SK-N-MC (cell line): ENCODE measurements around the gene GRM7.

Source experiments
- DNase-seq: peaks from one replicate; pipeline ENCODE4 v3.0.0-alpha.2; 2011; ENCODE audit warnings: low read depth, low spot score
- H3K27ac ChIP-seq: fragments of 200-600 bp; sonication (generic); 2 replicates; pipeline ENCODE4 v1.5.1; 2016; ENCODE audit warnings: mixed run types
- H3K36me3 ChIP-seq: fragments of 200-600 bp; sonication (generic); 2 replicates; pipeline ENCODE4 v1.6.1; 2017; ENCODE audit warnings: antibody characterized with exemption, low read length, mixed read lengths; ENCODE audit not compliant: insufficient read depth
- H3K4me3 ChIP-seq: fragments of 200-600 bp; sonication (generic); 2 replicates; pipeline ENCODE4 v1.5.1; 2016
- H3K9ac ChIP-seq: fragments of 200-600 bp; sonication (generic); 2 replicates; pipeline ENCODE4 v1.8.0; 2017; ENCODE audit warnings: mixed run types, mixed read lengths; ENCODE audit not compliant: insufficient read length
- H3K9me3 ChIP-seq: fragments of 200-600 bp; sonication (generic); 2 replicates; pipeline ENCODE4 v1.6.1; 2017; ENCODE audit warnings: low read depth, mild to moderate bottlenecking, antibody characterized with exemption, low read length, moderate library complexity, mixed read lengths
- EZH2 ChIP-seq: fragments of 200-600 bp; sonication (generic); IDR thresholded peaks from one replicate; pipeline ENCODE4 v1.6.1; 2017; ENCODE audit warnings: antibody characterized with exemption
- FOXP2 ChIP-seq: optimal IDR thresholded peaks from 2 replicates; pipeline ENCODE3; 2011; ENCODE audit warnings: mild to moderate bottlenecking, moderate library complexity; ENCODE audit not compliant: insufficient read depth; ENCODE audit errors: extremely low read length, control extremely low read depth
- POLR2AphosphoS5 ChIP-seq: IDR thresholded peaks from 2 replicates; pipeline ENCODE4 v1.6.1; 2012; ENCODE audit warnings: mild to moderate bottlenecking, low read depth, low read length, borderline replicate concordance

Gene GRM7

GRCh38 chr3:7332696-7333095, 471.8 kb downstream of the GRM7 start:
- H3K4me3 ChIP-seq: no peak overlapping the region
- DNase-seq: no peak
- H3K36me3 ChIP-seq: no peaks in the 10 kb centered on the region
- no peaks in the 10 kb centered on the region for H3K9me3 ChIP-seq
- TF ChIP-seq FOXP2 (no peak), POLR2AphosphoS5 (no peak), EZH2 (no peak)
- H3K9ac ChIP-seq: no peak overlapping the region
- H3K27ac ChIP-seq: no peak overlapping the region

- H3K9ac ChIP-seq: no peak overlapping the region
Measured at GRCh38 chr3:7333125-7333524, 472.2 kb downstream of the GRM7 start.

GRCh38 chr3:7340795-7341194, 479.9 kb downstream of the GRM7 start:
- Histone ChIP-seq H3K27ac (no peak overlapping the region), H3K9ac (no peak overlapping the region), H3K4me3 (no peak overlapping the region), H3K36me3 (no peaks in the 10 kb centered on the region), H3K9me3 (no peaks in the 10 kb centered on the region)
- TF ChIP-seq EZH2 (no peak), FOXP2 (no peak), POLR2AphosphoS5 (no peak)
- no peak for DNase-seq

More at GRCh38 chr3:7333125-7333524, 472.2 kb downstream of the GRM7 start:
- no peak overlapping the region for H3K27ac ChIP-seq
- TF ChIP-seq EZH2: no peak
- TF ChIP-seq POLR2AphosphoS5: no peak
- no peak for TF ChIP-seq FOXP2
- DNase-seq: no peak
- H3K4me3 ChIP-seq: no peak overlapping the region
- H3K36me3 ChIP-seq: no peaks in the 10 kb centered on the region
- no peaks in the 10 kb centered on the region for H3K9me3 ChIP-seq

- DNase-seq: no peak
- Histone ChIP-seq H3K27ac (no peak overlapping the region), H3K4me3 (no peak overlapping the region), H3K9ac (no peak overlapping the region), H3K36me3 (no peaks in the 10 kb centered on the region), H3K9me3 (no peaks in the 10 kb centered on the region)
- no peak for TF ChIP-seq EZH2
- no peak for TF ChIP-seq POLR2AphosphoS5
- TF ChIP-seq FOXP2: no peak
Measured at GRCh38 chr3:7346364-7346763, 485.4 kb downstream of the GRM7 start.

- no peak overlapping the region for H3K9ac ChIP-seq
- no peaks in the 10 kb centered on the region for H3K36me3 ChIP-seq
- TF ChIP-seq EZH2 (no peak), POLR2AphosphoS5 (no peak), FOXP2 (no peak)
- no peak overlapping the region for H3K4me3 ChIP-seq
- H3K27ac ChIP-seq: no peak overlapping the region
- DNase-seq: no peak
- H3K9me3 ChIP-seq: no peaks in the 10 kb centered on the region
Measured at GRCh38 chr3:7357101-7357500, 496.2 kb downstream of the GRM7 start.

GRCh38 chr3:7367968-7368367, 507.1 kb downstream of the GRM7 start:
- Histone ChIP-seq H3K9me3 (no peaks in the 10 kb centered on the region), H3K9ac (no peak overlapping the region), H3K27ac (no peak overlapping the region), H3K36me3 (no peaks in the 10 kb centered on the region), H3K4me3 (no peak overlapping the region)
- TF ChIP-seq FOXP2 (no peak), POLR2AphosphoS5 (no peak), EZH2 (no peak)
- DNase-seq: no peak

- TF ChIP-seq FOXP2 (no peak), EZH2 (no peak), POLR2AphosphoS5 (no peak)
- H3K4me3 ChIP-seq: no peak overlapping the region
- H3K9ac ChIP-seq: no peak overlapping the region
- H3K36me3 ChIP-seq: no peaks in the 10 kb centered on the region
- no peaks in the 10 kb centered on the region for H3K9me3 ChIP-seq
- H3K27ac ChIP-seq: no peak overlapping the region
- no peak for DNase-seq
Measured at GRCh38 chr3:7368597-7368996, 507.7 kb downstream of the GRM7 start.

GRCh38 chr3:7371693-7372572, 511.0 kb downstream of the GRM7 start:
- H3K9me3 ChIP-seq: no peaks in the 10 kb centered on the region
- H3K36me3 ChIP-seq: no peaks in the 10 kb centered on the region
- no peak for DNase-seq
- H3K4me3 ChIP-seq: no peak overlapping the region
- H3K27ac ChIP-seq: no peak overlapping the region
- TF ChIP-seq POLR2AphosphoS5 (no peak), FOXP2 (no peak), EZH2 (no peak)
- H3K9ac ChIP-seq: no peak overlapping the region

- H3K4me3 ChIP-seq: no peak overlapping the region
- TF ChIP-seq FOXP2 (no peak), EZH2 (no peak), POLR2AphosphoS5 (no peak)
- no peaks in the 10 kb centered on the region for H3K36me3 ChIP-seq
- H3K9me3 ChIP-seq: no peaks in the 10 kb centered on the region
- H3K27ac ChIP-seq: no peak overlapping the region
- H3K9ac ChIP-seq: no peak overlapping the region
- DNase-seq: no peak
Measured at GRCh38 chr3:7377103-7377502, 516.2 kb downstream of the GRM7 start.
